Esophagus muscularis mucosa (tissue), 4 donors: ENCODE data around the gene NEK3. TPM values are rescaled to one million over a fixed set of nuclear protein-coding genes. Genes with fewer than 3 reads are reported as not detected.
"Not testable (repeated sequence)": the region's sequence is repeated elsewhere in the genome, so short reads cannot be mapped to it uniquely, and the experiment has no call there.

Experiments used
- DNase-seq: peaks from one replicate; pipeline ENCODE4 v3.0.0-alpha.2; 2017; ENCODE audit errors: extremely low spot score
- H3K27ac ChIP-seq, 4 donors: fragments of 200-600 bp; sonication (generic); replicated peaks in 1 of 4; 1 replicate in 3 of 4; 2 replicates in 1 of 4; pipeline ENCODE4 v1.5.1; 2016 to 2019; ENCODE audit warnings: mild to moderate bottlenecking in 1 of 4
- H3K27me3 ChIP-seq, 4 donors: fragments of 200-600 bp; sonication (generic); one replicate each; pipeline versions ENCODE4 v1.5.1 to v1.6.0; 2016 to 2019
- H3K36me3 ChIP-seq, 4 donors: fragments of 200-600 bp; sonication (generic); one replicate each; pipeline ENCODE4 v1.5.1; 2016 to 2019
- H3K4me1 ChIP-seq, 4 donors: fragments of 200-600 bp; sonication (generic); one replicate each; pipeline ENCODE4 v1.5.1; 2016 to 2019
- H3K4me3 ChIP-seq, 4 donors: fragments of 200-600 bp; sonication (generic); 1 replicate in 2 of 4; 2 replicates in 2 of 4; pipeline ENCODE4 v1.5.1; 2016 to 2019; ENCODE audit warnings: mild to moderate bottlenecking in 4 of 4, moderate library complexity in 1 of 4
- H3K9me3 ChIP-seq, 4 donors: fragments of 200-600 bp; sonication (generic); 1 replicate in 3 of 4; 2 replicates in 1 of 4; pipeline ENCODE4 v1.5.1; 2016 to 2019
- EP300 ChIP-seq: sonication (generic); formaldehyde crosslinking; IDR thresholded peaks from one replicate; pipeline ENCODE4 v1.6.1; 2017; ENCODE audit warnings: antibody characterized with exemption
- POLR2A ChIP-seq: fragments of 450-650 bp; IDR thresholded peaks from one replicate; pipeline ENCODE4 v1.6.1; 2017; ENCODE audit warnings: antibody characterized with exemption, moderate library complexity, mild to moderate bottlenecking, low read depth
- POLR2AphosphoS5 ChIP-seq, 2 donors: sonication (generic); formaldehyde crosslinking; IDR thresholded peaks; one replicate each; pipeline ENCODE4 v1.6.1; 2017; ENCODE audit warnings: antibody characterized with exemption in 2 of 2
- WGBS: methylation state at CpG from one replicate; pipeline ENCODE4 v1.1.5; 2018; 5-methylcytosine and 5-hydroxymethylcytosine counted together
- intact Hi-C: fragments of 100-400 bp; cut with DNase I; formaldehyde crosslinking; loops from one replicate; pipeline ENCODE4 v1.15.1; 2023
- total RNA-seq, 4 donors: library from RNA; depleted of rRNA; stranded (reverse); fragments of >200 nt; gene quantifications; one replicate each; pipeline versions ENCODE4 v1.1.0 to v1.2.1, GENCODE V29; 2016
- TF ChIP-seq, protein P1 (sequence below), 3 experiments: fragments of 200-600 bp in 2 of 3; fragments of 450-650 bp in 1 of 3; sonication (generic) in 2 of 3; IDR thresholded peaks; one replicate each; pipeline ENCODE4 v1.5.1; 2017 to 2019; ENCODE audit warnings: antibody characterized with exemption in 3 of 3, mild to moderate bottlenecking in 2 of 3, moderate library complexity in 1 of 3

Gene NEK3
- 10 to 100 TPM in 1 of 4 donors, 1 to 10 TPM in 3; 5.0 to 11.6 (median 6.9) TPM for total RNA-seq

- Histone ChIP-seq H3K9me3 (no peaks in the 10 kb centered on the region), H3K4me3 (peak within 1 kb of the TSS; percentile 79 to 97 (median 85)), H3K36me3 (peaks cover 0 to 9% (median 0%) of the 10 kb centered on the region in 4 donors), H3K27ac (peak within 1 kb of the TSS; percentile 83 to 89 (median 86)), H3K27me3 (no peaks in the 10 kb centered on the region), H3K4me1 (peaks cover 17 to 34% (median 25%) of the 10 kb centered on the region in 4 donors)
- TF ChIP-seq, protein P1, sequence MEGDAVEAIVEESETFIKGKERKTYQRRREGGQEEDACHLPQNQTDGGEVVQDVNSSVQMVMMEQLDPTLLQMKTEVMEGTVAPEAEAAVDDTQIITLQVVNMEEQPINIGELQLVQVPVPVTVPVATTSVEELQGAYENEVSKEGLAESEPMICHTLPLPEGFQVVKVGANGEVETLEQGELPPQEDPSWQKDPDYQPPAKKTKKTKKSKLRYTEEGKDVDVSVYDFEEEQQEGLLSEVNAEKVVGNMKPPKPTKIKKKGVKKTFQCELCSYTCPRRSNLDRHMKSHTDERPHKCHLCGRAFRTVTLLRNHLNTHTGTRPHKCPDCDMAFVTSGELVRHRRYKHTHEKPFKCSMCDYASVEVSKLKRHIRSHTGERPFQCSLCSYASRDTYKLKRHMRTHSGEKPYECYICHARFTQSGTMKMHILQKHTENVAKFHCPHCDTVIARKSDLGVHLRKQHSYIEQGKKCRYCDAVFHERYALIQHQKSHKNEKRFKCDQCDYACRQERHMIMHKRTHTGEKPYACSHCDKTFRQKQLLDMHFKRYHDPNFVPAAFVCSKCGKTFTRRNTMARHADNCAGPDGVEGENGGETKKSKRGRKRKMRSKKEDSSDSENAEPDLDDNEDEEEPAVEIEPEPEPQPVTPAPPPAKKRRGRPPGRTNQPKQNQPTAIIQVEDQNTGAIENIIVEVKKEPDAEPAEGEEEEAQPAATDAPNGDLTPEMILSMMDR (IDR thresholded peaks at IDR 0.05) = no peak
- TF ChIP-seq POLR2A = no peak
- TF ChIP-seq EP300 = no peak
- TF ChIP-seq POLR2AphosphoS5 (IDR thresholded peaks at IDR 0.05) = peak in 1 of 2 donors; percentile 61
- WGBS = 5% methylated on average over 37 of the region's 74 CpGs
- intact Hi-C loops = loop anchor here (2.0 kb wide), 1 partner anchor 33 kb away; no protein-coding TSS in a partner anchor
- peak; percentile 92 for DNase-seq
Measured at GRCh38 chr13:52159159-52159982, at the start of gene NEK3. Gene NEK3 (minus strand): TSS chr13:52159597. CDS start chr13:52156191, 3,406 bp downstream.

- H3K4me3 ChIP-seq, H3K27me3 ChIP-seq, H3K36me3 ChIP-seq, H3K9me3 ChIP-seq, H3K27ac ChIP-seq, H3K4me1 ChIP-seq, DNase-seq, intact Hi-C loops: not testable (repeated sequence)
- 89% methylated on average over 6 of the region's 6 CpGs for WGBS
Measured at GRCh38 chr13:52208384-52208783, 49.0 kb upstream of the NEK3 start.

DNA sequence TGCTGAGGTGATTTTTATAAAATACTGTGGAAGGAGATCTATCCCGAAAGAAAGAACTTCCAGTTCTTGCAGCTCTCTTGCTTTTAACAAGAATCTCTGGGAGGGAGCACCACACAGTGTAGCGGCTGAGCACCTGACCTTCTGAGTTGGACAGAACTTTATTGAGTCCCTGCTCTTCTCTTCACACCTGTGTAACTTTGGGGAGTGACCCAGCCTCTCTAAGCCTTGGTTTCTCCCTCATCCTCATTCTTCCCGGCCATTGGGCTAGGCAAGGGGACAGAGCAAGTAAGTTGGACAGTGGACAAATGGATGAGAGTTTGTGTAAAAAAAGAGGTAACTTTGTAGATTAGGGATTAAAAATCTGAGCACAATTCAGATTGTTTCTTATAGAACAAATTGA lies 48.5 kb upstream of the NEK3 start:
- intact Hi-C loops, H3K27ac ChIP-seq, H3K4me3 ChIP-seq, H3K27me3 ChIP-seq, H3K9me3 ChIP-seq, DNase-seq, H3K4me1 ChIP-seq, H3K36me3 ChIP-seq: not testable (repeated sequence)
- WGBS = 100% methylated on average over 1 of the region's 3 CpGs

GRCh38 chr13:52207337-52207736 lies 47.9 kb upstream of the NEK3 start:
- H3K4me3 ChIP-seq, H3K9me3 ChIP-seq, H3K36me3 ChIP-seq, DNase-seq, intact Hi-C loops, H3K27me3 ChIP-seq, H3K4me1 ChIP-seq, H3K27ac ChIP-seq: not testable (repeated sequence)
- WGBS = 100% methylated on average over 1 of the region's 2 CpGs

DNA sequence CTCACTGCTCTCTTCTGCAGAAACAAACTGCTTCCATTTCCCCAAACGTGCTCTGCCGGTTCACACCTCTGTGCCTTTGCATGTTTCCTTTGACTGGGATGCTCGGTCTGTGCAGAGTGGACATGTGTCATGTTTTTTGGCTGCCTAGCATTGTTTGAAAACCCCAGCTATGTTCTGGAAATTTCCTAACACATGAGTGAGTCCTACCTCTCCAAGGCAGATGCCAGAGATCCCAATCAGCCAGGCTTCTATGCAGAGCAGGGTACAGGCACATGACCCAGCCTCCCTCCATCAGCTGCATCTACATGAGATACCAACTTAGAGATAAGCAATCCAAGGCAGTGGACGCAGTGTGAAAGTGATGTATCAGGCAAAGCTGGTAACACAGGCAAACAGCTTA lies 45.1 kb upstream of the NEK3 start:
- H3K27me3 ChIP-seq, H3K9me3 ChIP-seq, H3K36me3 ChIP-seq, intact Hi-C loops, H3K4me1 ChIP-seq, H3K27ac ChIP-seq, DNase-seq, H3K4me3 ChIP-seq: not testable (repeated sequence)
- 73% methylated on average over 4 of the region's 4 CpGs for WGBS

DNA sequence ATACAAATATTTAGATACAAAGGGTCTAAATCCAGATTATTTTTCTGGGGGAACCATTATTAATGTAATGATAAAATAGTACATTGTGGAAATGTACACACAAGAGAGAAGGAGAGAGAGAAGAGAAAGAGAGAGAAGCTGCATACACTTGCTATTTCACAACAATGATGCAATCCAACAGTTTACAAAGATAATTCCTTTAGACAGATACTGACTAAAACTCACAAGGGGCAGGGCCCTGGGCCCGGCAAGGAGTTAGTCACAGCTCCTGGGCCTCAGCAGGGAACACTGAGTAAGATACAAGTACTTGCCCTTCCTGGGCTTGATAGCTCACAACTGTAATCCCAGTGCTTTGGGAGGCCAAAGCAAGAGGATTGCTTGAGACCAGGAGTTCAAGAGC lies 44.5 kb upstream of the NEK3 start:
- WGBS = 25% methylated on average over 1 of the region's 1 CpG
- intact Hi-C loops, DNase-seq: not testable (repeated sequence)

GRCh38 chr13:52202506-52202905 lies 43.1 kb upstream of the NEK3 start:
- H3K27me3 ChIP-seq, H3K9me3 ChIP-seq, intact Hi-C loops, DNase-seq, H3K27ac ChIP-seq, H3K36me3 ChIP-seq, H3K4me3 ChIP-seq, H3K4me1 ChIP-seq: not testable (repeated sequence)
- 61% methylated on average over 7 of the region's 7 CpGs for WGBS

More for the DNA sequence above, 44.5 kb upstream of the NEK3 start:
- not testable (repeated sequence) for H3K36me3 ChIP-seq, H3K27me3 ChIP-seq, H3K9me3 ChIP-seq, H3K4me1 ChIP-seq, H3K4me3 ChIP-seq, H3K27ac ChIP-seq
